ENCODE measurements around the gene CCDC116. TPM values are rescaled to one million over a fixed set of nuclear protein-coding genes. Genes with fewer than 3 reads are reported as not detected.

The CCDC116 gene
- total RNA-seq, 1 experiment from 2014 or later = 0.33 TPM

DNA sequence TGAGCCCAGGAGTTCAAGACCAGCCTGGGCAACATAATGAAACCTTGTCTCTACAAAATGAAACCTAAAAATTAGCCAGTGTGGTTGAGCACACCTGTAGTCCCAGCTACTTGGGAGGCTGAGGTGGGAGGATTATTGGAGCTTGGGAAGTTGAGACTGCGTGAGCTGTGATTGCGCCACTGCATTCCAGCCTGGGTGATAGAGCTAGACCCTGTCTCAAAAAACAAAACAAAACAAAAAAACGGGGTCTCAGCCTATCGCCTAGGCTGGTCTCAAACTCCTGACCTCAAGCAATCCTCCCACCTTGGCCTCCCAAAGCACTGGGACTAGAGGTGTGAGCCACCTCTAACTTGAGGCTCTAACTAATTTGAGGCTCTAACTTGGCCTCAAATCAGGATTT lies 46.8 kb downstream of the CCDC116 start:
- ChIA-PET POLR2A (ENCODE audit: unreplicated experiment) (no interaction called here), CTCF (no interaction called here)
- no peak overlapping the region for H2AFZ ChIP-seq
- H4K20me1 ChIP-seq (ENCODE audit: insufficient read depth) = no peaks in the 10 kb centered on the region
- no peak overlapping the region for H3K4me2 ChIP-seq
- H3K27ac ChIP-seq = no peak overlapping the region
- no peaks in the 10 kb centered on the region for H3K36me3 ChIP-seq (ENCODE audit: low read depth)
- DNase-seq = no peak
- H3K4me3 ChIP-seq = no peak overlapping the region
- H3K9me3 ChIP-seq (ENCODE audit: insufficient read depth, low read depth) = no peaks in the 10 kb centered on the region
- no peaks in the 10 kb centered on the region for H3F3A ChIP-seq (ENCODE audit: insufficient read depth, low read depth)
- no peaks in the 10 kb centered on the region for H3K4me1 ChIP-seq (replicated peaks; ENCODE audit: insufficient read depth)
- BruUV-seq (replicated peaks) = no TSS peak
- no peak for TF ChIP-seq EZH2 (IDR thresholded peaks at IDR 0.05; ENCODE audit: low read depth)
- TF ChIP-seq, protein P1, sequence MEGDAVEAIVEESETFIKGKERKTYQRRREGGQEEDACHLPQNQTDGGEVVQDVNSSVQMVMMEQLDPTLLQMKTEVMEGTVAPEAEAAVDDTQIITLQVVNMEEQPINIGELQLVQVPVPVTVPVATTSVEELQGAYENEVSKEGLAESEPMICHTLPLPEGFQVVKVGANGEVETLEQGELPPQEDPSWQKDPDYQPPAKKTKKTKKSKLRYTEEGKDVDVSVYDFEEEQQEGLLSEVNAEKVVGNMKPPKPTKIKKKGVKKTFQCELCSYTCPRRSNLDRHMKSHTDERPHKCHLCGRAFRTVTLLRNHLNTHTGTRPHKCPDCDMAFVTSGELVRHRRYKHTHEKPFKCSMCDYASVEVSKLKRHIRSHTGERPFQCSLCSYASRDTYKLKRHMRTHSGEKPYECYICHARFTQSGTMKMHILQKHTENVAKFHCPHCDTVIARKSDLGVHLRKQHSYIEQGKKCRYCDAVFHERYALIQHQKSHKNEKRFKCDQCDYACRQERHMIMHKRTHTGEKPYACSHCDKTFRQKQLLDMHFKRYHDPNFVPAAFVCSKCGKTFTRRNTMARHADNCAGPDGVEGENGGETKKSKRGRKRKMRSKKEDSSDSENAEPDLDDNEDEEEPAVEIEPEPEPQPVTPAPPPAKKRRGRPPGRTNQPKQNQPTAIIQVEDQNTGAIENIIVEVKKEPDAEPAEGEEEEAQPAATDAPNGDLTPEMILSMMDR (conservative IDR thresholded peaks at IDR 0.05) = no peak
- H3K79me2 ChIP-seq (ENCODE audit: low read depth) = no peaks in the 10 kb centered on the region
- no peaks in the 10 kb centered on the region for H3K9me2 ChIP-seq (ENCODE audit: insufficient read depth)
- H3K27me3 ChIP-seq (ENCODE audit: insufficient read depth, low read depth) = no peaks in the 10 kb centered on the region
- intact Hi-C loops (cut with micrococcal nuclease; ENCODE audit: unreplicated experiment) = no loop called here

DNA sequence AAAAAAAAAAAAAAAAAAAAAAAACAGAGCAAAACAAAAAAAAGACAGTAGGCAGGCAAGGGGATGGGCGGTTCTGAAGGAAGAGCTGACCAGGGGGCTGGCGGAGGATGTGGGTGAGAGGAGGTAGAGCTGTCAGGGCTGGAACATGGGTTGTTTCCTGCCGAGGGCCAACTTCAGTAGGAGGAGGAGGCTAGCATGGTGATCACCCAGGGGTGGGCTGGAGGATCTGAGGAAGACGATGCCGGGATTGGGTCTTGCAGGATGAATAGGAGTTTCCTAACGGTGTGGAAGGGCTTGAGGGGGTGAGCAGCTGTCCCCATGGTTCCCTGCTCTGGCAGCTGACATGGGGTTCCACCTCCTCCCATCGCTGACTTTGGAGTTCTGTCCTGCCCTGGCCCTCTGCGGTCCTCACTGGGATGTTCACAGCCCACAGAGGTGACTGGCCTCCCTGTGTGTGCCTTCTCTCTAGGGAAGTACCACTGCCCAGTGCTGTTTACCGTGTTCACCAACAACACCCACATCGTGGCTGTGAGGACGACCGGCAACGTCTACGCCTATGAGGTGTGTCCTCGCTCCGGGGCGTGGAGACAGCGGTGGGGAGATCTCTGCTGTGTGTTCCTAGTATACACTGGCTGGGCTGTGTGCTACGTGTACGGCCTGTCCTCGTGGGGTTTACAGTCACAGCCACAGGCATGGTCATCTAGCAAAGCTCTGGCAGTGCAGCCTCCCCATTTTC lies 48.4 kb downstream of the CCDC116 start:
- Histone ChIP-seq H3K27me3 (ENCODE audit: insufficient read depth, low read depth) (no peaks in the 10 kb centered on the region), H3K9me3 (ENCODE audit: insufficient read depth, low read depth) (no peaks in the 10 kb centered on the region), H3K9me2 (ENCODE audit: insufficient read depth) (no peaks in the 10 kb centered on the region), H2AFZ (no peak overlapping the region), H3K79me2 (ENCODE audit: low read depth) (no peaks in the 10 kb centered on the region), H4K20me1 (ENCODE audit: insufficient read depth) (no peaks in the 10 kb centered on the region), H3K36me3 (ENCODE audit: low read depth) (no peaks in the 10 kb centered on the region), H3K4me3 (no peak overlapping the region), H3K27ac (no peak overlapping the region), H3K4me1 (replicated peaks; ENCODE audit: insufficient read depth) (no peaks in the 10 kb centered on the region), H3F3A (ENCODE audit: insufficient read depth, low read depth) (no peaks in the 10 kb centered on the region), H3K4me2 (no peak overlapping the region)
- TF ChIP-seq EZH2 (IDR thresholded peaks at IDR 0.05; ENCODE audit: low read depth) = no peak
- TF ChIP-seq, protein P1 (conservative IDR thresholded peaks at IDR 0.05) = no peak
- intact Hi-C loops (cut with micrococcal nuclease; ENCODE audit: unreplicated experiment) = no loop called here
- ChIA-PET POLR2A (ENCODE audit: unreplicated experiment) (no interaction called here), CTCF (no interaction called here)
- DNase-seq = no peak
- no TSS peak for BruUV-seq (replicated peaks)

DNA sequence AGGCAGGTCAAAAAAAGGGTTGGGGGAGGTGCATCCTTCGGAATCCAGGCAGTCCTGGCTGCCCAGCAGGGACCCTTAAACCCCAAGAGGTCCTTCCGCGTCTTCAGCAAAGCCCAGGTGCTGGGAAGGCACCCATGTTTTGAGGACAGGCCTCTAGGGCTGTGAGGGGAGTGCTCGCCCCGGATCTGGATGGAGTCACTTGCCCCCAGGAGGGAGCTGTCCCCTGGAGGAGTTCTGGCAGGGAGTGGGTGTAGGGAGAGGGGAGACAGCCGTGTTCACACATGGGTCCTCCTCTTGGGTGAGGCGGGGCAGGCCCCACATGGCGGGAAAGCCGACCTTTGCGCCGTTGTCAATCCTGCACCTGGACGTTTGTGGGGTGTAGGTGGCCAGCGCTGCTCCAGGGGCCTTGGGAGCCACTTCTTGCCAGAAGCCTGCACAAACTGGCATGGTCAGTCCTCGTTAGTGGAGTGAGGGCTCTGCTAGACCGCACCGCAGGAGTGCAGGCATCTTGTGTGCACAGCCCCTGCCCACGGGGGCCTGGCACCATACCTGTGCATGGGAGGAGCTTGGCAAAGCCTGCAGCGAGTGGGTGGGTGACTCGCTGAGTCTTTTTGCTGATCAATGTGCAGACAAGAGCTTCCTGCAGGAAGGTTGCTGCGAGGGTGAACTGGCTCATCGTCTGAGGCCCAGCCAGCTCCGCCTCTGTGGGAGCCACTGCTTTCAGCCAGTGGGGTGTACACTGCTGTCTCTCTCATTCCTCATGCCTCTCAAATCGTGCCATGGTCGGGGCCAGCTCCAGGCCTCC lies 49.2 kb downstream of the CCDC116 start:
- no peak overlapping the region for H3K4me3 ChIP-seq
- TF ChIP-seq EZH2 (IDR thresholded peaks at IDR 0.05; ENCODE audit: low read depth) = no peak
- TF ChIP-seq, protein P1 (conservative IDR thresholded peaks at IDR 0.05) = no peak
- BruUV-seq (replicated peaks) = no TSS peak
- no peak overlapping the region for H3K4me2 ChIP-seq
- no peaks in the 10 kb centered on the region for H3K9me2 ChIP-seq (ENCODE audit: insufficient read depth)
- no peaks in the 10 kb centered on the region for H3K27me3 ChIP-seq (ENCODE audit: insufficient read depth, low read depth)
- no peaks in the 10 kb centered on the region for H3K79me2 ChIP-seq (ENCODE audit: low read depth)
- no peak for DNase-seq
- no peaks in the 10 kb centered on the region for H3F3A ChIP-seq (ENCODE audit: insufficient read depth, low read depth)
- H3K36me3 ChIP-seq (ENCODE audit: low read depth) = no peaks in the 10 kb centered on the region
- no peaks in the 10 kb centered on the region for H4K20me1 ChIP-seq (ENCODE audit: insufficient read depth)
- H3K9me3 ChIP-seq (ENCODE audit: insufficient read depth, low read depth) = no peaks in the 10 kb centered on the region
- ChIA-PET POLR2A (ENCODE audit: unreplicated experiment) (no interaction called here), CTCF (no interaction called here)
- H3K4me1 ChIP-seq (replicated peaks; ENCODE audit: insufficient read depth) = no peaks in the 10 kb centered on the region
- H3K27ac ChIP-seq = no peak overlapping the region
- H2AFZ ChIP-seq = no peak overlapping the region
- intact Hi-C loops (cut with micrococcal nuclease; ENCODE audit: unreplicated experiment) = no loop called here
